HG03095 (cell line): Measurements from ENCODE around the gene FGF18.
"Not testable (repeated sequence)": the region's sequence is repeated elsewhere in the genome, so short reads cannot be mapped to it uniquely, and the experiment has no call there.

ENCODE experiments used
- ATAC-seq: cut with Tn5 transposase; IDR thresholded peaks from one replicate; pipeline ENCODE4 v1.9.1; 2021; ENCODE audit warnings: moderate library complexity; ENCODE audit not compliant: unreplicated experiment

Gene FGF18

DNA sequence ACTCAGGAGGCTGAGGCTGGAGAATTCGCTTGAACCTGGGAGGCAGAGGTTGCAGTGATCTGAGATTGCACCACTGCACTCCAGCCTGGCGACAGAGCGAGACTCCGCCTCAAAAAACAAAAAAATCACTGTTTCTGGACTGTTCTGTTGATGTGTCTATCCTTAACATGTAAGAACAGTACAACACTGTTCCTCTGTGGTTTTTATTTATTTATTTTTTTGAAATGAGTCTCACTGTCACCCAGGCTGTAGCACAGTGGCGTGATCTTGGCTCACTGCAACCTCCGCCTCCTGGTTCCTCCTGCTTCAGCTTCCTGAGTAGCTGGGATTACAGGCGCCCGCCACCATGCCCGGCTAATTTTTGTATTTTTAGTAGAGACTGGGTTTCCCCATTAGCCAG, 20.8 kb upstream of the FGF18 start:
- ATAC-seq, result not testable (repeated sequence)

DNA sequence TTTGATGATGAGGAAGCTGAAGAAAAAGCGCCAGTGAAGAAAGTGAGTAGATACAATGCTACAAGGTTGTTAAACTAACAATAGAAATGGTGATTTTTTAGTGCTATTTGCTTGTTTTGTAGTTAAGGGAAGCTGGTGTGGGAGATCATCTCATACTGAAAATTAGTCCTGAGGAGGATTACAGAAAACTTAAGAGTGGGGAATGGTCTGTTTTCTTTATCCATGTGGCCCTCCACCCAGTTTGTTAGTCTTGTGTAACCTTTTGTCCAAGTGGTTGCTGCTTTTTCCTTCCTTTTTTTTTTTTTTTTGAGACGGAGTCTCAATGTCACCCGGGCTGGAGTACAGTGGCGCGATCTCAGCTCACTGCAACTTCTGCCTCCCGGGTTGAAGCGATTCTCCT, 19.3 kb upstream of the FGF18 start:
- no peak for ATAC-seq

DNA sequence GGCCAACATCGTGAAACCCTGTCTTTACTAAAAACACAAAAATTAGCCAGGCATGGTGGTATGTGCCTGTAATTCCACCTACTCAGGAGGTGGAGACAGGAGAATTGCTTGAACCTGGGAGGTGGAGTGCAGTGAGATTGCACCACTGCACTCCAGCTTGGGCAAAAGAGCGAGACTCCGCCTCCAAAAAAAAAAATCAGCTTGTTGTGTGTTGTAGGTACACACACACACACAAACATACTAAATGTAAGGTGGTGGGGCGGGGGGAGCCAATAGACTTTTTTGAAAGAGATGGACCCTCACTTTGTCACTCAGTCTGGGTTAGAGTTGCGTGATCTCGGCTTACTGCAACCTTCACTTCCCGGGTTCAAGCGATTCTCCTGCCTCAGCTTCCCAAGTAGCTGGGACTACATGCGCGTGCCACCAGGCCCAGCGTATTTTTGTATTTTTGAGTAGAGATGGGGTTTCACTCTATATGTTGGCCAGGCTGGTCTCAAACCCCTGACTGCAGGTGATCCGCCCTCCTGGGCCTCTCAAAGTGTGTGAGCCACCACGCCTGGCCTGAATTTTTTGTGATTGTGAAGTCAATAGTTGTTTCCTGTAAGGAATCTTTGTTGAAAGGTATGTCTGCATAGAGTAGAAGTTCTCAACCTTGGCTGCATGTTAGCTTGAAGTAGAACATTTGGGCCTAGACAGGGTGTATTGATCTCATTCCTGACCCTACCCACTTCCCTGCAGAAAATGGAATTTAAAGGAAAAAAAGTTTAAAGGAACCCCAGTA, 18.1 kb upstream of the FGF18 start:
- no peak for ATAC-seq

DNA sequence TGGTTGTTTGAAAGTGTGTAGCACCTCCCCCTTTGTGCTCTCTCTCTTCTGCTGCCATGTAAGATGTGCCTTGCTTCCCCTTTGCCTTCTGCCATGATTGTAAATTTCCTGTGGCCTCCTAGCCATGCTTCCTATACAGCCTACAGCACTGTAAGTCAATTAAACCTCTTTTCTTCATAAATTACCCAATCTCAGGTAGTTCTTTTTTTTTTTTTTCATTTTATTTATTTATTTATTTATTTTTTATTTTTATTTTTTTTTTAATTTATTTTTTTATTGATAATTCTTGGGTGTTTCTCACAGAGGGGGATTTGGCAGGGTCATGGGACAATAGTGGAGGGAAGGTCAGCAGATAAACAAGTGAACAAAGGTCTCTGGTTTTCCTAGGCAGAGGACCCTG, 16.7 kb upstream of the FGF18 start:
- not testable (repeated sequence) for ATAC-seq

DNA sequence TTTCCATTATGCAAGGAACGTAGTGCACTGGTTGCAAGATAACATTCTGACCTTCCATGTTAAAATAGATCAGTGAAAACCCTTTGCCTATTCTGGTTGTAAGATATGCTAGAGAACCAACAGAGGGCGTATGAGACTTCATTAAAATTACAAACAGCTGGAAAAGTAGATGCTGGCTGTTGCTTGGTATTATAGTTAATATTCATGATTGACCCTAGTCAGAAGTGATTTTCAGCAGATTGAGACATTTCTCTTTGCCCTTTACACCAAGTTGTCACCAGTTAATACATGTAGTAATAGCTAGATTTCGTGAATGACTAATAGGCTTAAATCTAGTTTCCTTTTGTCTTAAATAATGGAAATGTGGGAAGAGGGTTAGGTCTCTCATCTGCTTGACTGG, 13.8 kb upstream of the FGF18 start:
- ATAC-seq, result no peak

DNA sequence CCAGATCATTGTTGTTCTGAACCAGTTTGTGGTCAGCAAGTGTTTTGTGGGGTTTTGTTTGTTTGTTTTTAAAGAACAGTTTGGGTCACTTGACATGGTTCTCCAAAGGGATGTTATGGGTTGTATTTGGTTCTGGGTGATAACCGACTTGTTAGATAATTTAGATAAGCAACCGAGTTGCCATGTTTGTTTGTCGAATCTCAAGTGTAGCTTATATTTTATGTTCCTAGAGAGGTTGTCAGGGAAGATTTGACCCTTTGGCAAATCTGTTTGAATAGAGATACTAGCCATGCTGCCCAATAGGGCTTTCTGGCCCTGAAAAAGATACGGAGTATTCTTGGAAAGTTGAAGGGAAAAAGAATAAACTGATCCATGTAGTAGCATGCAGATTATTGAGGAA, 12.2 kb upstream of the FGF18 start:
- ATAC-seq, result no peak

DNA sequence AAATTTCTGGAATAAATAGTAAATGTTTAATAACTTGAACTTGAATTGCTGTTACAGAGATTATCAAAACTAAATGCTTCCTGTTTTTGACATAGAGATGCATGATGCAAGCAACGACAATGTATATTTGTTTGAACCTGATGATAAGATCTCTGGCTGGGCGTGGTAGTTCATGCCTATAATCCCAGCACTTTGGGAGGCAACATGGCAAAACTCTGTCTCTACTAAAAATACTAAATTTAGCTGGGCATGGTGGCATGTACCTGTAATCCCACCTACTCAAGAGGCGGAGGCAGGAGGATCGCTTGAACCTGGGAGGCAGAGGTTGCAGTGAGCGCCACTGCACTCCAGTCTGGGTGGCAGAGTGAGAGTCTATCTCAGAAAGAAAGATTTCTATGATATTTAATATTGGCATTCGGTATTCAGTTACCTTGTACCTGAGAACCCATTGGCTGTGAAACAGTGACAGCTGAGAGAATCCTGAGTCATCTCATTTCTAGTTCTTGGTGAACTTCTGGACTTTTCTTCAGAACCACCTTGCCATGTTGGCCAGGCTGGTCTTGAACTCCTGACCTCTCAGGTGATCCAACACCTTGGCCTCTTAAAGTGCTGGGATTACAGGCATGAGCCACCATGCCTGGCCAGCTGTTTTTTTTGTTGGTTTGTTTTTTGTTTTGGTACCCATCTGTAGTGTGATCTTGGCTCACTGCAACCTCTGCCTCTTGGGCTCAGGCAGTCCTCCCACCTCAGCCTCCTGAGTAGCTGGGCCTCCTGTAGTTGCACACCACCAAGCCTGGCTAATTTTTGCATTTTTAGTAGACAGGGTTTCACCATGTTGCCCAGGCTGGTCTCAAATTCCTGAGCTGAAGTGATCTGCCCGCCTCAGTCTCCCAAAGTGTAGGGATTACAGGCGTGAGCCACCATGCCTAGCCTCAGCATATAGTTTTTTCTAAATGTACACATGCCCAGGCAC, 10.0 kb upstream of the FGF18 start:
- no peak for ATAC-seq

DNA sequence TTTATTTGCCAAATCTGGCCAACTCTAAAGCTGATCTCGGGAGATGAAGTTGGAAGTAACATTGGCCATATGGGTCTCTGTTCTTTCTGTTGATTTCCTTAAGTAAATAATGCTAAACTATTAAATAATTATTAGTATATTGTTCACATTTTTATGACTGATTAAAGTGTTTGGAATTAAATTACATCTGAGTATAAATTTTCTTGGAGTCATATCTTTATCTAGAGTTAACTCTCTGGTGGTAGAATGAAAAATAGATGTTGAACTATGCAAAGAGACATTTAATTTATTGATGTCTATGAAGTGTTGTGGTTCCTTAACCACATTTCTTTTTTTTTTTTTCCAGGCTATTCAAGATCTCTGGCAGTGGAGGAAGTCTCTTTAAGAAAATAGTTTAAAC, 9.3 kb upstream of the FGF18 start:
- ATAC-seq, result no peak

DNA sequence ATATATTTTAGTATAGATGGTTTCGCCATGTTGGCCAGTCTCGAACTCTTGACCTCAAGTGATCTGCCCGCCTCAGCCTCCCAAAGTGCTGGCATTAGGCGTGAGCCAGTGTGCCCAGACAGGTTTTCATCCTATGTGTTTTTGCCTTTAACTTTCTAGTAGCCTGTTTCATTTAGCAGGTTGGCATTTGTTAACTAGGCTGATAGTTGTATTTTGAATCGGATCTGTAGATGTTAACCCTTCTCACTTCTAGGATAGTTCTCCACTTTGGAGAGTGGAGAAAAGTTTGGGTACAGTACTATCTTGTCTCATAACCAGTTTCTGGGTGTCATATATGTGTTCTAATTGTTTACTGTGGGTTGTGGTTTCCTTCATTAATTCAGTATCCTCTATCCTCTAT, 7.3 kb upstream of the FGF18 start:
- ATAC-seq, result no peak

DNA sequence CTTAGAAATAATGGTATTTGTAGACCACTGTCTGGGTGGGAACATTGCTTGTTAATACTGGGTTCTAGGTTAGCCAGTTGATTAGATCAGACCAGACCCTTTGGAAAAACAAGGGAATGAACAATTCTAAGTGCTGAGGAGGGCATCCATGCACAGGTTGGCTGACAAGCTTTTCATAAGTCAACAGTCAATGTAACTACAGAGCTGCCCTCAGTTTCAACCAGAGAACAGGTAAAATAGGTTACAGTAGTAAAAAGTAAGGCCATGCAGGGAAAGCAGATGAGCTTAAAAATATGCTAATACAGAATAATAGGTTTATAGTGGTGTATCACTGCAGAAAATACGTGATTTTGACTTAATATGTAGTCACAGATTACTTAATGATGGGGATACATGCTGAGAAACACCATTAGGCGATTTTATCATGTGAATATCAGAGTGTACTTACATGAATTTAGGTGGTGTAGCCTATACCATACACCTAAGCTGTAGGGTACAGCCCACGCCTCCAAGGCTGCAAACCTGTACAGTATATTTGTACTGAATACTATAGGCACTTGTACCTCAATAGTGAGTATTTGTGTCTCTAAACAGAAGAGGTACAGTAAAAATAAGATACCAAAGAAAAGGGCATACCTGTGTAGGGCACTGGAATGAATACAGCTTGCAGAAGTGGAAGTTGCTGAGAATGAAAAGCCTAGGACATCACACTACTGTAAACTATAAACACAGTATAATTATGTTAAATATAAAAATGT, 6.1 kb upstream of the FGF18 start:
- ATAC-seq, result no peak

DNA sequence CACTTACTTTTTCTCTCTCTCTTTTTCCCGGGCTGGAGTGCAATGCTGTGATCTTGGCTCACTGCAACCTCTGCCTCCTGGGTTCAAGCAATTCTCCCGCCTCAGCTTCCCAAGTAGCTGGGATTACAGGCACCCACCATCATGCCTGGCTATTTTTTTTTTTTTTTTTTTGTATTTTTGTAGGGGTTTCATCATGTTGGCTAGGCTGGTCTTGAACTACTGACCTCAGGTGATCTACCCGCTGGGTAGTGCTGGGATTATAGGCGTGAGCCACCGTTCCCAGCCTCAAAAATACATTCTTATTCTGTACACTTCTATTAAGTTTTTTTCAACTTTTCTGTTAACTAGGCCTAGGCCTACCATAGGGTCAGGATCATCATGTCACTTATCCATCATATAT, 5.5 kb upstream of the FGF18 start:
- not testable (repeated sequence) for ATAC-seq

DNA sequence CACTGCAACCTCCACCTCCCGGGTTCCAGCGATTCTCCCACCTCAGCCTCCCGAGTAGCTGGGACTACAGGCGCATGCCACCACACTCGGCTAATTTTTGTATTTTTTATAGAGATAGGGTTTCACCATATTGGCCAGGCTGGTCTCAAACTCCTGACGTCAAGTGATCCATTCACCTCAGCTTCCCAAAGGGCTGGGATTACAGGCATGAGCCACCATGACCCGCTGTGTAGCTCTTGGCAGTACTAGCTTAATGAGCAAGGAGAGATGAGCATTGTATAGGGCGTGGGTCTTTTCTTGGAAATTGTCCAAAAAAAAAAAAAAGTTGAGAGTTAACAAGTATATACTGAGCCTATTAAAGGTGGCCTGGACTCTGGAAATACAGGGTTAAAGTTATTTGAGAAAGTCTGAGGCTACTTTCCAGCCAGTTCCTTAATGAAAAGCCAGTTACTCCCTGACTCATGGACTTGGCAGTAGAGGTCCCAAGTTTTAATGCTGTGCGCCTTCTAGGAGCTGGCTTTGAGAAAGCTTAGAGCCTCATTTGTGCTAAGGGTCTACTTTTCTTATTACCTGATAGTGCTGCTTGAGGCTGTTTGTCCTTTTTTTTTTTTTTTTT, 4.2 kb upstream of the FGF18 start:
- ATAC-seq, result no peak

DNA sequence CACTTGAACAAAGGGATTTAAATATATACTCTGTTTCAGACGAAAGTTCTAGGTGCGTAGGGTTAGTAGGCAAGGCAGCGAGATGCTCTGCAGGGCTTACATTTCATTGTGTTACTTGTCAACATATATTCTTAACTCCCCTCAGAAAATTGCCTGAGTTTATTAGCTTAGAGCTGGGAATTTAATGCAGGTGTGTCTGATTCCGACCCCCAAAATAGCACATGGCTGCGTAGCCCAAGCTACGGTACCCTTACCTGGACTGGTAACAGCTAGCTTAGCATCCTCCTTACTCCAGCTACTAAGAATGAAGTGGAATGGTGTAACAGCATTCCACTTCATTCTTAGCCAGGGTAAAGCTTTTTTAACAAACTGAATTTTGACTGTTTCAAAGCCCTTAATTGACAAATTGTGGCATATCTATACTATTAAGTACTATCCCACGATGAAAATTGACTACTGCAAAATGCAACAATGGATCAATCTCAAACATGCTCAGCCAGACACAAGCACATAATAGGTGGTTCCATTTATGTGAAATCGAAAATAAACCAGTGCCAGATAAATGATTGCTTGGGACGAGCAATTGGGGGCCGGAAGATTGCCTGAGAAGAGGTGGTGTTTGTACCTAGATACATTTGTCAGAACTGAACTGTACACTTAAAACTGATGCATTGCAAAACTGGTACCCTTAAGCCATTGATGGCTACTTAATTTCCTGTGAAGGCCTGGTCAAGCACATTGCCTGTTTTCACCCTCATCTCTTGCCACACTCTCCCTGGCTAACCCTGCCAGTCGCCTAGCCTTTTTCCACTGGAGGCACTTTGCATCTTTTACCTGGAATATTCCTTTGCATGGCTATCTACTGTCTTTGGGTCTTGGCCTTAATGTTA, 3.0 kb upstream of the FGF18 start:
- no peak for ATAC-seq

DNA sequence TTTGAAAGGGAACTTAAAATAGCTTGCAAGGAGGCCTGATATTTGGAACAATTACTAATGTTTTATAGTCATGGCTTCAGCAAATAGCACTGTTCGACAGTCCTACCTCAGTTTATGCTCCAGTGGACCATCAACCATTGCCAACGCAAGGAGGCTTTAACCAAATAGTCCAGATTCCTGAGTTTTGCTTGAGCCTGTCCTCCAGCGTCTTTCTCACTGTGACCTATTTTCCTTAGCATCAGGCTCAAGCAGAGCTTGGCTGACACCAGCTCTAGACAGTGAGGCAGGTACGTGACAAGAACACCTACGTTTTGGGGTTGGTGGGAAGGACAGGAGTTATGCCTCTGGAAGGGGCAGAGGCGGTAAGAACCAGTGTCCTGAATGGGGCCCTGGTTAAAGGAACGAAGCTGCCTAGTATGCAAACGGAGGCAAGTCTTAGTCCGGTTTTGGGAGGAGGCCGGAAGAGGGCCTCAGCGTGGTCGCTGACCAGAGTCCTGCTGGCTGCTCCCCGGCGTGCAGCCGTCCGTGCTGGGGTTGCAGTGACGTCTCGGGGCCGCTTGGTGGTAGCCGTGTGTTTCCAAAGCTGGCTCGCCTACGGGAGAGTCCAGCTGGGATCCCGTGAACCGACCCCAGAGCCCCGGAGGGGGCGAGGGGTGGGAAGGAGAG, 998 bp upstream of the FGF18 start:
- ATAC-seq, result peak; percentile 63

DNA sequence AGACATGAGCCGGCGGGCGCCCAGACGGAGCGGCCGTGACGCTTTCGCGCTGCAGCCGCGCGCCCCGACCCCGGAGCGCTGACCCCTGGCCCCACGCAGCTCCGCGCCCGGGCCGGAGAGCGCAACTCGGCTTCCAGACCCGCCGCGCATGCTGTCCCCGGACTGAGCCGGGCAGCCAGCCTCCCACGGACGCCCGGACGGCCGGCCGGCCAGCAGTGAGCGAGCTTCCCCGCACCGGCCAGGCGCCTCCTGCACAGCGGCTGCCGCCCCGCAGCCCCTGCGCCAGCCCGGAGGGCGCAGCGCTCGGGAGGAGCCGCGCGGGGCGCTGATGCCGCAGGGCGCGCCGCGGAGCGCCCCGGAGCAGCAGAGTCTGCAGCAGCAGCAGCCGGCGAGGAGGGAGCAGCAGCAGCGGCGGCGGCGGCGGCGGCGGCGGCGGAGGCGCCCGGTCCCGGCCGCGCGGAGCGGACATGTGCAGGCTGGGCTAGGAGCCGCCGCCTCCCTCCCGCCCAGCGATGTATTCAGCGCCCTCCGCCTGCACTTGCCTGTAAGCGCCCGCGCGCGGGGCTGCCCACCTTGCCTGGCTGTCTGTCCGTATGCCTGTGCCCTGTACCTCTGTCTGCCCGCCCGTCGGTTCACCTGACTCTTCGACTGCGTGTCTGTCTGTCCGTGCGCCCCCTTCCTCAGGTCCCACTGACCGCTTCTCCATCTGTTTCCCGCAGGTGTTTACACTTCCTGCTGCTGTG, 412 bp downstream of the FGF18 start:
- no peak for ATAC-seq

DNA sequence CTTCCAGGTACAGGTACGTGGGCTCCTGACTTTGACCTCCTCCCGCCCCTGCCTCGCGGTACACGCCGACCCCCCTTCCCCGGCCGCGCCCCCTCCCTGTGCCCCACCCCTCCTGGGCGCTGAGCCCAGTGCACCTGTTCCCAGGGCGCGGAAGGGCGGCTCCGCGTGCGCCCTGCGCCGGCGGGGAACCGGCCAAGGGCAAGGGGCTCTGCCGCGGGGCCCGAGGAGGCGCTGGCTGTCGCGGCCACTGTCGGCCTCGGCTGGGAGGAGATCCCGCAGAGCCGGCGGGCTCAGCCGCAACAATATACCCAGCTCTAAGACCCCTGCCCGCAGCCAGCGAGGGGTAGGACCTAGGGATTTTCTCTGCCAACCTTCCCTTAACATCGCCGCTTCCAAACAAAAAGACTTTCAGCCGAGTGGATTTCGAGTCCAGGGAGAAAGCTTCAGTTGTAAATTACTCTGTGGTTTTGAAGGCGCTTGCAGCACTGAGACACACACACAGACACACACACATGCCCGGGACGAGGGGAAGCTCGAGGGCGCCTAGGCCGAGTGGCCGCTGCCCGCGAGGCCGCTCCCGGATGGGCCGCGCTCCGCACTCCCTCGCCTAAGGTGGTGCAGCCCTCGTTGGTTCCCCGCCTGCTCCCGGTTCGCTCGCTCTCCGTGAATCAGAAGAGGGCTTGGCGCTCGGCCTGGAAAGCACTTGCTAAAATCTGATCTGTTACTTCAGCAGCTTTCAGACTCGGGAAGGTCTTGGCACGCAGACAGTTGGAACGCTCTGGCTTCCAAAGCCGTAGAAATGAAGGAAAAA, 1.2 kb downstream of the FGF18 start:
- no peak for ATAC-seq

DNA sequence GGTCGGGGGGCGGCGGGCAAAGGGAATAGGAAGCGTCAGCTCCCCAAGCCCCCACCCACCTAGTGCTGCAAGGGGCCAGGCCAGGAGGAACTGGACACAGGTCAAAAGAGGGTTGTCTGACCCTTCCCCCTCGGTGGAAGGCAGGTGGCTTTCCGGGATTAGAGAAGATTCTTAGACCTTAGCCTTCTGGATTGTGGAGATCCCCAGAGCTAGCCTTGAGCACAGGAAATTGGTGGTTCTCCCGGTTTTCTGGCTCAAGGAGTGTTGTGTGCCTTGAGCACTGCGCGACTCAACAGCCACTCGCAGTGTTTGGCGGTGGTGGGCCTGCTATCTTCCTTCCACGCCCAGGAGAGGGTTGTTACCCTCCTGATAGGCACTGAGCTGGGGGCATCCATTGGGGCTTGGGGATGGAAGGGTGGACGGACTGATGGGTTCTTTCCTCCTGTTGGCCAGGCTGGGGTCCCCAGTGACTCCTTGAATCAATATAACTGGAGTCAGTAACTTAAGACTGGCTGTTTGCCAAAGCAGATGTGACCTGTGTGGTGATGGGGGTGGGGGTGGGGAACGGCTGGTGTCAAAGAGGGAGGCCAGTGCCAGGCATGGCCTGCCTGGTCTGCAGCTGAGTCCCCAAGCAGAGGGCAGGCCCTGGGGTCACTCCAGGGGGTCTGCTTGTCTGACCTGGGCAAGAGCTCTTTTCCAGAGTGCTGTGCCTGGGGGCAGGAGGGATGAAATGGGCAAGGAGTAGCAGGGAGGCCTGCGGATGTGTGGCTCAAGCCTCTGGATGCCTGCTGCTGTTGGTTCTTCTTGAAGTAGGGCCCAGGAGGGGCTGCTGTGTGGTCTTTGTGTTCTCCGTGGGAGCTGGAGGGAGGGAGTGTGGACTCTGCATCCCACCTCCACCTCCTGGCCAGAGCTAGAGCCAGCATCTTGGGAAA, 2.1 kb downstream of the FGF18 start:
- ATAC-seq, result no peak
